K562 (cell line): ENCODE results near the gene PLXND1. TPM values are rescaled to one million over a fixed set of nuclear protein-coding genes. Genes with fewer than 3 reads are reported as not detected.
A peak's percentile ranks its signal among the peaks of the same experiment; 100 is the strongest.

Experiments used
- CBX1 ChIP-seq: sonication (generic); IDR thresholded peaks from 2 replicates; pipeline ENCODE4 v1.6.1; 2016; ENCODE audit warnings: antibody characterized with exemption, low read depth, mild to moderate bottlenecking
- CBX3 ChIP-seq, 2 experiments: IDR thresholded peaks; 1 replicate in 1 of 2; 2 replicates in 1 of 2; pipeline ENCODE4 v1.6.1; 2012; ENCODE audit warnings: inconsistent platforms in 2 of 2, low read length in 2 of 2, borderline replicate concordance in 1 of 2, control low read depth in 1 of 2
- DEAF1 ChIP-seq: fragments of 450-650 bp; formaldehyde crosslinking; IDR thresholded peaks from 2 replicates; pipeline ENCODE4 v1.4.0; 2020; ENCODE audit warnings: mild to moderate bottlenecking, moderate library complexity
- DIDO1 ChIP-seq: fragments of 450-650 bp; IDR thresholded peaks from 2 replicates; pipeline ENCODE4 v1.6.1; 2016; ENCODE audit warnings: low read depth, missing biosample characterization, missing genetic modification characterization
- ELF1 ChIP-seq: fragments of 200-800 bp; sonication (Bioruptor generic); IDR thresholded peaks from 2 replicates; pipeline ENCODE4 v1.6.1; 2016; ENCODE audit warnings: missing genetic modification characterization, missing compliant biosample characterization
- ETV5 ChIP-seq: sonication (generic); formaldehyde crosslinking; IDR thresholded peaks from 2 replicates; pipeline ENCODE4 v1.4.0; 2020; ENCODE audit warnings: low read depth, mild to moderate bottlenecking, missing genetic modification reagents
- HCFC1 ChIP-seq: IDR thresholded peaks from 2 replicates; pipeline ENCODE4 v1.6.1; 2012; ENCODE audit warnings: low read depth, low read length, improper control_type of control experiment
- HDAC8 ChIP-seq: fragments of 450-650 bp; IDR thresholded peaks from 2 replicates; pipeline ENCODE4 v1.6.1; 2016; ENCODE audit warnings: mild to moderate bottlenecking, missing genetic modification characterization, moderate library complexity, missing compliant biosample characterization
- ID3 ChIP-seq, 2 experiments: fragments of 250-450 bp in 1 of 2; fragments of 450-650 bp in 1 of 2; sonication (Bioruptor Pico) in 1 of 2; IDR thresholded peaks; 2 replicates each; pipeline versions ENCODE4 v1.6.1 to v1.8.0; 2016 to 2021; ENCODE audit warnings: mild to moderate bottlenecking in 2 of 2, moderate library complexity in 2 of 2, missing compliant biosample characterization in 1 of 2, missing genetic modification characterization in 1 of 2
- IRF1 ChIP-seq: sonication (generic); formaldehyde crosslinking; IDR thresholded peaks from 2 replicates; pipeline ENCODE4 v1.8.0; 2022; ENCODE audit warnings: missing genetic modification reagents, mild to moderate bottlenecking, borderline replicate concordance
- MBD2 ChIP-seq: sonication (generic); IDR thresholded peaks from 2 replicates; pipeline ENCODE4 v1.6.1; 2016; ENCODE audit warnings: low read depth, borderline replicate concordance
- MTA1 ChIP-seq: fragments of 450-650 bp; IDR thresholded peaks from 2 replicates; pipeline ENCODE4 v1.6.1; 2017; ENCODE audit warnings: borderline replicate concordance
- NONO ChIP-seq, 2 experiments: fragments of 200-400 bp in 1 of 2; fragments of 450-650 bp in 1 of 2; formaldehyde crosslinking in 1 of 2; IDR thresholded peaks; 2 replicates each; pipeline ENCODE4 v1.6.1; 2017; ENCODE audit warnings: low read depth in 2 of 2, mild to moderate bottlenecking in 2 of 2, moderate library complexity in 2 of 2, low read length in 1 of 2
- PHF21A ChIP-seq: fragments of 450-650 bp; IDR thresholded peaks from 2 replicates; pipeline ENCODE4 v1.6.1; 2017; ENCODE audit warnings: low read depth, borderline replicate concordance
- RAD21 ChIP-seq, 2 experiments: fragments of 250-450 bp in 1 of 2; fragments of 450-650 bp in 1 of 2; sonication (Bioruptor Pico) in 1 of 2; formaldehyde crosslinking in 1 of 2; IDR thresholded peaks in 1 of 2; conservative IDR thresholded peaks in 1 of 2; 2 replicates each; pipeline versions ENCODE4 v1.4.0 to v1.8.0; 2020 to 2022; ENCODE audit warnings: mild to moderate bottlenecking in 2 of 2, moderate library complexity in 1 of 2
- SPI1 ChIP-seq: IDR thresholded peaks from 2 replicates; pipeline ENCODE4 v1.6.1; 2011; ENCODE audit warnings: low read depth, low read length, control low read depth, borderline replicate concordance
- THRA ChIP-seq: fragments of 450-650 bp; IDR thresholded peaks from 2 replicates; pipeline ENCODE4 v1.6.1; 2017; ENCODE audit warnings: mild to moderate bottlenecking, moderate library complexity
- YY1 ChIP-seq, 3 experiments: IDR thresholded peaks; 2 replicates each; pipeline ENCODE4 v1.6.1; 2011; ENCODE audit warnings: low read length in 2 of 3, mild to moderate bottlenecking in 2 of 3, moderate library complexity in 2 of 3, borderline replicate concordance in 1 of 3, control low read depth in 1 of 3, low read depth in 1 of 3; ENCODE audit not compliant: insufficient read depth in 3 of 3, insufficient replicate concordance in 2 of 3, control insufficient read depth in 1 of 3, insufficient read length in 1 of 3; ENCODE audit errors: extremely low read depth in 1 of 3
- ZC3H11A ChIP-seq: IDR thresholded peaks from 2 replicates; pipeline ENCODE4 v1.6.1; 2012; ENCODE audit warnings: low read depth, low read length, improper control_type of control experiment
- ZNF143 ChIP-seq: sonication (generic); formaldehyde crosslinking; IDR thresholded peaks from 2 replicates; pipeline ENCODE4 v1.9.0; 2022; ENCODE audit warnings: mild to moderate bottlenecking, missing genetic modification reagents
- ZNF347 ChIP-seq: fragments of 450-650 bp; formaldehyde crosslinking; IDR thresholded peaks from 2 replicates; pipeline ENCODE4 v1.4.0; 2020; ENCODE audit warnings: low read depth, mild to moderate bottlenecking, moderate library complexity
- ZNF436 ChIP-seq: fragments of 250-450, 450-650 bp; sonication (Bioruptor Pico); formaldehyde crosslinking; IDR thresholded peaks from 2 replicates; pipeline ENCODE4 v1.7.0; 2020; ENCODE audit warnings: mild to moderate bottlenecking
- ZNF696 ChIP-seq: fragments of 250-450 bp; sonication (Bioruptor Pico); conservative IDR thresholded peaks from 2 replicates; pipeline ENCODE4 v1.4.0; 2020; ENCODE audit warnings: mild to moderate bottlenecking, moderate library complexity
- polyA plus RNA-seq, 8 experiments: library from polyadenylated mRNA; depleted of rRNA in 4 of 8; stranded (reverse) in 5 of 8; unstranded in 3 of 8; fragments of >200 nt; fragmentation: Nextera tagmentation in 2 of 8; fragmentation: Illumina TruSeq in 1 of 8; extraction: Ambion mirVana in 2 of 8; extraction: Trizol in 1 of 8; gene quantifications; 2 replicates each; pipeline versions ENCODE4 v1.2.1 to v1.2.3, GENCODE V29; 2011 to 2014; ENCODE audit warnings: inconsistent platforms in 1 of 8, missing spikeins in 1 of 8
- total RNA-seq, 7 experiments: library from RNA; depleted of rRNA in 6 of 7; stranded (reverse); fragments of >200 nt in 6 of 7; fragmentation: Illumina TruSeq in 2 of 7; extraction: Trizol in 2 of 7; gene quantifications; 2 replicates each; pipeline versions ENCODE4 v1.2.1 to v1.2.3, GENCODE V29; 2011 to 2021; ENCODE audit warnings: low replicate concordance in 1 of 7

PLXND1 gene
- total and polyA plus RNA-seq, 9 of the 15 experiments (the other 6 are each of a cell fraction or from before 2014, with no cell fraction given) = 0.34 to 28.8 (median 14.0) TPM

- TF ChIP-seq CBX3 (IDR thresholded peaks at IDR 0.05; ENCODE audit: borderline replicate concordance in 1 of 2, low read length in 2 of 2) = no peak
- TF ChIP-seq THRA = no peak
- peak; percentile 84; the same call in 1 of the 2 replicates for TF ChIP-seq ETV5 (CRISPR knock-in tag)
- no peak for TF ChIP-seq ZNF696 (CRISPR knock-in tag)
- TF ChIP-seq HDAC8 (tag) = no peak
- no peak for TF ChIP-seq MTA1
- no peak for TF ChIP-seq ID3 (CRISPR knock-in tag; IDR thresholded peaks at IDR 0.05)
- TF ChIP-seq ID3 (tag; IDR thresholded peaks at IDR 0.05) = no peak
- peak; percentile 15; the same call in 1 of the 2 replicates for TF ChIP-seq ELF1
- no peak for TF ChIP-seq PHF21A
- no peak for TF ChIP-seq RAD21 (CRISPR knock-in tag; conservative IDR thresholded peaks at IDR 0.05 in 1 of 2, IDR thresholded peaks at IDR 0.05 in 1 of 2)
- no peak for TF ChIP-seq ZNF347 (CRISPR knock-in tag)
- TF ChIP-seq DEAF1 (CRISPR knock-in tag) = no peak
- TF ChIP-seq ZNF436 (CRISPR knock-in tag) = no peak
- TF ChIP-seq ZNF143 (CRISPR knock-in tag) = no peak
- TF ChIP-seq CBX1 = peak; percentile 77; the same call in 1 of the 2 replicates
- no peak for TF ChIP-seq IRF1 (CRISPR knock-in tag)
- TF ChIP-seq ZC3H11A = no peak
- TF ChIP-seq YY1 (IDR thresholded peaks at IDR 0.05; ENCODE audit: borderline replicate concordance in 1 of 3, control insufficient read depth in 1 of 3, extremely low read depth in 1 of 3, insufficient read depth in 3 of 3, insufficient read length in 1 of 3, insufficient replicate concordance in 2 of 3, low read depth in 1 of 3, low read length in 2 of 3) = peak in 2 of 3 experiments; percentile 26 to 37
- TF ChIP-seq DIDO1 (tag) = no peak
- no peak for TF ChIP-seq NONO (IDR thresholded peaks at IDR 0.05; ENCODE audit: low read depth in 2 of 2, low read length in 1 of 2)
- TF ChIP-seq HCFC1 = peak; percentile 60
- TF ChIP-seq MBD2 = 0 out of 2 replicates have a peak, but pooled peaks have one; percentile 25
- no peak for TF ChIP-seq SPI1
Measured at GRCh38 chr3:129626744-129627349, 20.4 kb upstream of the PLXND1 start (continued).
